GM20431 (cell line): ENCODE data around the gene LRIG3.
"Not testable (repeated sequence)": the region's sequence is repeated elsewhere in the genome, so short reads cannot be mapped to it uniquely, and the experiment has no call there.

Source experiments
- in situ Hi-C: fragments of 300-500 bp; cut with MseI, MboI; formaldehyde crosslinking; loops from one replicate; pipeline ENCODE4 v1.15.0; 2020; ENCODE audit warnings: low sequenced_read_pairs; ENCODE audit not compliant: unreplicated experiment

Gene LRIG3

DNA sequence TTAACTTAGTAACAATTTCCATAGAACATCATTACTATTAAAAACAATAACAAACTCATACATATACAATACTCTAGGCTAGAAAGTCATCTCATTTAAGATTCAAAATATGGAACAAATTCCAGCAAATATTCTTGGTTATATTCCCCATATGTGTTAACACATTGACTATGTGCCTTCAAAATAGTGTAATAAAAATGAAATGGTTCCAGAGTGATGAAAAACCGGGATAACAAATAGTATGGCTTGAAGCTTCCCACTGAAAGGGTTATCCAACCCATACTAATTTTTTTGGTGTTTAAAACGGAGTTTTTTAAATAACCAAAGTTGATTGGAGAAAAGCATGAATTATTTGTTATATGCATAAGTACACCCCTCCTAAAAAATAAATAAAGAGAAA, 5.3 kb downstream of the LRIG3 start:
- in situ Hi-C loops: no loop called here

DNA sequence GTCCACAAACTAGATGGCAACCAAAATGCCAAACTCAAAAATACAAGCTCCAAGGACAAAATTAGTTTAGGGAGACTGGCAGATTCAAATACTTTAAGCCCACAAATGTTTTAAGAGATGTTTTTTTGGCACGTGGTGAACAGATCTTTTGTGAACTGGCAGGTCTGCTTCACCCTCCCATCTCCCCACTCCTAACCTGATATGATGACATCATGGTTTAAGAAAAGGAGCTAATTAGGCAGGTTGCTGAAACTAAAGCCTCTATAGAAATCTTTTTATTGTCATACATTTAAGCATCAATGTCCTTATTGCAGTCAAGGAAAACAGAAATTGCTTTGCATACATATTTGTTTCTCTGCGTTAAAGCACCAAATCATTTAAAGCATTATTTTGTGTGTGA, 5.8 kb downstream of the LRIG3 start:
- in situ Hi-C loops: no loop called here

DNA sequence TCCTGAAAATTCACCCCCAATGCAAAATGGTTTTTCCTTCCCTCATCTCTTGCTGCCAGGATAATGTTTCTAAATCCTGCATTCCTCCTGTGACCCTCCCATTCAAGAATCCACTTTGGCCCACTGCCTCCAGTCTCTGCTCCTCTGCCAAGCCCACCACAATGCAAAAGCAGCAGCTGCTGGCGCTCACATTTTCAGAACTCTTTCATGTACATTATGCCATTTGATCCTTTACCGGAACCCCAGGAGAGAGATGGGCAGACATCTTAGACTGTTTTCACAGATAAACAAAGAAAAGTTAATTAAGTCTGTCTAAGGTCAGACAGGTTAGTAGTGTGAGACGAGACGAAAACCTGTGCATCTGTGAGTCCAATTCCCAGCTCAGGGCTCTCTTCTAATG, 12.9 kb downstream of the LRIG3 start:
- in situ Hi-C loops: no loop called here

DNA sequence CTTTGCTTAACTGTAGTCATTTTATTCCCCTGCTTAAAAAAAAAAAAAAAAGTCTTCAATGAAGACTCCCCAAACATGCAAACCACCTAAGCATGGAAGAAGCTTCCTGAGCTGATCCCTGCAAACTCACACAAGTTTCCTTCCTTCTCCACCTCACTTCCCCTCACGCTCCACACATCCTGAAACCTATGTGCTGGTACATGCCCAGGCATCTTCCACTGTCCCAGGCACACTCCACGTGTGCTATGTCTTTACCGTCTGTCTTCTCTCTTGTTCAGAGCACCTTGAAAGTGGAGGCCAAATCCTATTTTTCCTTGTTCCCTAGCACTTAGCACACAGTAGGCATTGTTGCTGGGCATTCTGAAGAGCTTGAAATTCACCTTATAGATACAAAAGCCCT, 13.4 kb downstream of the LRIG3 start:
- in situ Hi-C loops: no loop called here

DNA sequence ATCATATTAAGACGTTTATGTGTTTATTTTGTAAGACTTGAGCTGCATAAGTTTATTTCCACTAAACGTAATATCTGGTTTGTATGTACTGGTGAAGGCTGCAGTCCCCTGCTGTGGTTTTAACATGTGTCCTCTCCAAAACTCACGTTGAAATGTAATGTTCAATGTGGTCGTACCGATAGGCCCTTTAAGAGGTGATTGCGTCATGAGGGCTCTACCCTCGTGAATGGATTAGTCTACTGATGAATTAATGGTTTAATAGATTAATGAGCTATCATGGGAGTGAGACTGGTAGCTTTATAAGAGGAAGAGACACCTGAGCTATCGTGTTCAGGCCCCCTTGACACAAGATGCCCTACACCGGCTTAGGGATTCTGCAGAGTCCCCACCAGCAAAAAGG, 14.9 kb downstream of the LRIG3 start:
- in situ Hi-C loops: no loop called here

DNA sequence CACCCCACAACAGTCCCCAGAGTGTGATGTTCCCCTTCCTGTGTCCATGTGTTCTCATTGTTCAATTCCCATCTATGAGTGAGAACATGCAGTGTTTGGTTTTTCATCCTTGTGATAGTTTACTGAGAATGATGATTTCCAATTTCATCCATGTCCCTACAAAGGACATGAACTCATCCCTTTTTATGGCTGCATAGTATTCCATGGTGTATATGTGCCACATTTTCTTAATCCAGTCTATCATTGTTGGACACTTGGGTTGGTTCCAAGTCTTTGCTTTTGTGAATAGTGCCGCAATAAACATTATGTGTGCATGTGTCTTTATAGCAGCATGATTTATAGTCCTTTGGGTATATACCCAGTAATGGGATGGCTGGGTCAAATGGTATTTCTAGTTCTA, 17.6 kb downstream of the LRIG3 start:
- in situ Hi-C loops: not testable (repeated sequence)

DNA sequence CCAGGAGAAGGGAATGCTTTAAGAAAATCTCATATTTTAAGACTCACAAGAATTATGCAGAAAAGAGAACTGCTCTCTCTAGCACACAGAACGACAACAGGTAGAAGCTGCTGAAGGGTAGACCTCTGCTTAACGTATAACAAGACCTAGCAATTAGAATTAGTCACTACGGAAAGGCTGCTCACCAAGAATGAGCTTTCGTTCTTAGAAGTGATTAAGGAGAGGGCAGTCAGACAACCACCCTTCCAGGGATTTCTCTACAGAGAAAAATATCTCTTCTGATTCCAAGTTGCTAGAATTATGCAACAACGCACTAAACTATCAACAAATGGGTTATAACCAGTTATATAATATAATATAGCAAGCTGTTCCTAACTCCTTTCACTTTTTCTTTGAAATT, 18.6 kb downstream of the LRIG3 start:
- in situ Hi-C loops: no loop called here

DNA sequence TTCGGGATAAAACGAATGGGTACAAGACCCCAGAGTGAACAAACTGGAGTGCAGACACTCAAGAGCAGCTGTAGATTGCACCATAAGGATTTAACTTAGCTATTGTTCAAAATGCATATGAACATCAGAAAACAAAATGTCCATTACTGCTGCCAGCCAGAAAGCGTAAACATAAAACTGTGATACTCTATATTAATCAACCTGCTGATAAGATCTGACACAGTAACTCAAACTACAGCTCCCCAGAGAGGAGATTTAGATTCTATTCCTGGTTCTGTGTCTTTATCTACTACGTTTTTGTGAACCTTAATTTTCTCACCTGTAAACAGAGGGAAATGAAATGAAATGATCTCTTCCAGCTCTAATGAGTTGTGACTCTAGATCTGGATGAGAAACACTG, 22.3 kb downstream of the LRIG3 start:
- in situ Hi-C loops: no loop called here

DNA sequence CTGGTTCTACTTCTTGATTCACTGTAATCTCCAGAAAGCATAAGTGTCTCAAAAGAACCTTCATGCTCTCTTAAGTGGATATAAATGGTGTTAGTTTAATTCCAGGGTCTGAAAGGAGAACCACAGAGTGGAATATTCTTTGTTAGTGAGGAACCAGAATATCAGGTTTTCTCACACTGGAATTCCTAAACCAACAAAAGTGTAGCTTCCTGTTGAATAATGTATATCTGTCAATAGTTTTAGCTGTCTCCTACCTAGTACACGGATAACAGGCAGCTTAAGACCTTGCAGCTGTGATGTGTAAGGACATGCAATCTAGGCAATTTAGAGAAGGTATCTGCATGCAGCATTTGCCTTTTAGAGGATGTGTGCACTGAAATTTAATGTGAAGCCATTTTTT, 24.0 kb downstream of the LRIG3 start:
- in situ Hi-C loops: no loop called here

DNA sequence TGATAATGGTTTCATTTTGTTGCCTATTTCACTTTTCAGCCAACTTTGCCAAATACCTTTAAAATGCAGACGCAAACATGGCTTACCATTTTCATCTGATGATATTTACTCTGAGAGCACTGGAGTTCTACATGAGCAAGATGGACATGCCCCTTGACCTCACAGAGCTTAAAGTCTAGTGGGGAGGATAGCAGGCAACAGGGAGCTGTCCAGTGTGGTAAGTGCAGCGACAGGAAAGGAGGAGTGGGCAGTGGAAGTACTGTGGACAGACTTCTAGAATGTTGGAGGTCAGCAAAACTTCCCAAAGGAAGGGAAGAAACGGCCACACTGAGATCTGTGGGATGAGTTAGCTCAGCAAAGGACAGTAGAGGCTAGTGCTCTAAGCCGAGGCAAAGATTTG, 25.3 kb downstream of the LRIG3 start:
- in situ Hi-C loops: no loop called here

DNA sequence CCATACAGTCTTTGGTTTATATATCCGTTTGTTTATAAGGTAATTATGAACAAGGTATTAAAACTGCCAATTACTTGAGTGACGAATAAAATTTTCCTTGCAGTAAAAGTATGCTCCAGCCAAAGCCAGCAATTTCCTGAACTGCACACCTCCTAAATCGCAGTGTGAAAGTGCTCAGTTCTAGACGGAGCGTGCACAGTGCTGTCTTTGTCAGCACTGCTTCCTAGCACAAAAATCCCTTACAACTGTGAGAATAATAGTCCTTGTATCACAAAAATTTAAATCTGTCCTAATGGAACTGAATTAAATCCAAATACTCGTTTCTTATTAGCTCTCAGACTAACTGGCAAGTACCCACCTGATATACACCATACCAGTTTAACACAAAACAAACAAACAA, 26.3 kb downstream of the LRIG3 start:
- in situ Hi-C loops: no loop called here

DNA sequence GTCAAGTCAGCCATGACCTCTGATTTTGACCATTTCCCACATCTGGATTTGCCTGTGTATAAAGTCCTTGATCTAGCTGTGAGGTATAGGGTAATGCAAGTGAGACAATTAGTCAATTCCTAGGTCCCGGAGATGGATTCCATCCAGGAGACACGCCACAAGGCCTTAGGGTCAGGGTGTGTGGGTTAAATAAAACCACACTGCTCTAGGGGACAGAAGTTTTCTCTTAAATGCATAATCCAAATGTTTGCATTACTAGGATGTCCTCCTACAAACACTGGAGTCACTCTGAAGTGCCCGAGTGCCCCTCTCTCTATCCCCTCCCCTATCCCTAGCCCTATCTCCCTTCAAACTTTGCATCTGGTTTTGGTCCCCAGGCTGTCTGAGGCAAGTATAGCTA, 26.8 kb downstream of the LRIG3 start:
- in situ Hi-C loops: no loop called here

DNA sequence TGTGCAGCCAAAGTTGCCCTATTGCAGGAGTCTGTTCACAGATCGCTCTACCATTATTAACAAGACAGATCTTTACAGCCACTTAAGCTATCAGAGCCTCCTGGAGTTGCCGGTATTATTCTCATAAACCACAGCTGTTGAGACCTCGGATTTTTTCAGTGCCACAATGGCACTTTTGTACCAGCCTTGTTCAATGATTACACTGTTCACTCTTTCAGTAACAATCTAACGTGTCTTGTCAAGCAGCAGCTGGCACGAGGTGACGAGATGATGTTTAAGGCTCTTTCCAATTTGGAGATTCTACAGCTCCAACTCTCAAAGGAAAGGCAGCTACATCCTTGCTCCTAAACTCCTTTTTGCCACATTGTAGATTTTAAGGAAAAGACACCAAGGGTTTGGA, 30.7 kb downstream of the LRIG3 start:
- in situ Hi-C loops: no loop called here

DNA sequence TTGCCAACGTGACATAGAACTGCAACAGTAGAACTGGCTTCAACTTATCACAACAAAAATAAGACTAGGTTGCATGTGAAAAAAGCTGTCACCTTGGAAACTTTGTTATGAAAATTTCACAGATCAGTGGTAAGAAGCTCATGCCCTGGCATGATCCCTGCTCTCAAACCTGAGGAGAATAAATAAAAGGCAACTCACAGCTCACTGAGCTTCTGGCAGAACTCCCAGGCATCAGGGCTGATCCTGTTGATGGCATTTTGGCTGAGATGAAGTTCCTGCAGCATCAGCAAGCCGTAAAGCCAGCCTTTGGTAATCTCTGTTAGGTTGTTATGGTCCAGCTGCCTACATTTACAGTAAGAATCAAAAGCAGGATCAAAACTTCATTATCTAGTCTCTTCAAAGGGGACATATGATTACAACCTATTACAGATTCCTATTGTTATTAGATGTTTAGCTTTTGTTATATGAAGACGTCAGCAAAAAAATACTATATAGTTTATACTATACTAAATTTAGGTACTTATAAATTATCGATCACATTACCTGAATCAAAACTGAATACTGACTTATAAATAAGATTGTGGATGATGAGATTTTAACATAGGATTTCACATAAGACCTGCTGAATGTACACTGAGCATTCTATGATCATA, 32.0 kb downstream of the LRIG3 start:
- in situ Hi-C loops: no loop called here

DNA sequence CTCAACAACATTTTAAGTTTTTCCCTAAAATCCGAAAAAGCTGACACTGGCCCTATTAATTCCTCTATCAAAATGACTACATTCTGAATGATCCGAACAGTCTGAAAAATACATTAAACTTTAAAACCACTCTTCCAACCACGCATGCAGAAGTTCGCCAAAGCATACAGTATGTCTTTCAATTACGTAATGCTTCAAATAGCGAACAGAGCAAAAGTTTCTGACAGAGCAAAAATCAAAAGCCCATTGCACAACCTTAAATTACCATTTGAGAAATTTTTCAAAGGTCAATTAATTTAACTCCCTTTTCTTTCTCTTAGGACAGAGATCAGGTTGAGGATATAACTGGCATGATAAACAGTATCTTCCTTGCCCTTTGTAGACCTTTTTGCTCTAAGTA, 33.2 kb downstream of the LRIG3 start:
- in situ Hi-C loops: no loop called here

DNA sequence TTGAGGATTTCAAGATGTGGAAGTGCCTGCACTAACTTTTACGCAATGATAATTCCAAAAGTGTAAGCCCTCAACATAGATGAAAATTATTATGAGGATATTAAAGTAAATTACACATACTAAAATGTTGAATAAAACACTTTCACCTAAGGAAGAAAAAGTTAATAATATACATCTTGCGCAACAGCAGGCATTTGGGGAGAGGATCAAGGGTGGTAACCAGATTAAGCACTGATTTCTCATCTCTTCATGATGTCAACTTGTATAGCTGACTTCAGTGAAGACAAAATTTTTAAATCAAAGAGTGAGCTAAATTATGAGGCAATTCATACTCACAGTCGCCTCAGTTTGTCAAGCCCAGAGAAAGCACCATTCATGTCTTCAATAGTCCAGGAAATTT, 33.8 kb downstream of the LRIG3 start:
- in situ Hi-C loops: no loop called here

DNA sequence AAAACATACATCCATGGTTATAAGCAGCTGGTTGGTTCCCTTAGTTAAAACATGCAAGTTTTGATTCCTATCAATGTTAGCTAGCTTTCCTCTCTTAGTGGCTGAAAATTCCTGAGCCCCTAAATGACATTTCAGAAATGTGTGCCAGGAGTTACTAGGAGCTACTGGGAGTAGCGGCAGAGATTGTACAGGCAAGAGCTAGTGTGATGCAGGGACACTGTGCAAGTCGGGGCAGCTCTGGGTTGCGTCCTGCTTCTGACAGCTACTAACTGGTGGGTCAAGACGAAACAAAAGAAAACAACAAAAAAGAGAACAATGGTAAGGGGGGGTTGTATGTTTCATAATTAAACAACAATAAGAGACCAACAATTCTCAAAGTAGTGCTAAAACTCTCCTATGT, 35.4 kb downstream of the LRIG3 start:
- in situ Hi-C loops: no loop called here

DNA sequence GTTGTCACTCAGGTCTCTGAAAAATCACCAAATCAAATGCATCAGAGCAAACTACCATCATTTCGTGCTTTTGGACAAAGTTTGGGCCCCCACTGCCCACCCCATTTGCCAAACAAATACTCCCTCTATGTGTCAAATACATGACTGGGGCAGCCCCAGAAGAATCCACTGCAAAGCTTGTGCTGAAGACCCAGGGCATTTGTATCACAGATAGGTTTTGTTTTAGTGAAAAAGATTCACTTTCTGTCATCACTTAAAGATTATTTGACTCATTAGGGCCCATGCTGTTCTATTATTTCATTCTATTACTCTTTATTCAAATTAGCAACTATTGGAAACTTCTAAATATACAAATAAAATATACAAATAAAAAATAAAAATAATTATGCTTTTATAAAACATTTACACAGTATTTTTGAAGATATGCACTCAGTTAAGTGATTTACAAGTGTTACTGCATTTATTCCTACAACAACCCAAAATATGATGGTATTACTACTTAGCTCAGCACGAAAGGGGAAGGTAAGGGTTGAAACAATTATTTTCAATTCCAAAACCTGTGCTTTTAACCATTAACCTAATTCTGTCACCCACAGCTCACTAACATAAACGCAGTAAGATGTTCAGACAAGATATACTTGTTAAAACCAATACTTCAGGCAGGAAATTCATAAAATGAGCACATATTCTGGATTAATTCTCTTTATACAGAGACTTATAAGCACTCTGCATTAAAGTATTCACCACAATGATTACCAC, 36.5 kb downstream of the LRIG3 start:
- in situ Hi-C loops: no loop called here

DNA sequence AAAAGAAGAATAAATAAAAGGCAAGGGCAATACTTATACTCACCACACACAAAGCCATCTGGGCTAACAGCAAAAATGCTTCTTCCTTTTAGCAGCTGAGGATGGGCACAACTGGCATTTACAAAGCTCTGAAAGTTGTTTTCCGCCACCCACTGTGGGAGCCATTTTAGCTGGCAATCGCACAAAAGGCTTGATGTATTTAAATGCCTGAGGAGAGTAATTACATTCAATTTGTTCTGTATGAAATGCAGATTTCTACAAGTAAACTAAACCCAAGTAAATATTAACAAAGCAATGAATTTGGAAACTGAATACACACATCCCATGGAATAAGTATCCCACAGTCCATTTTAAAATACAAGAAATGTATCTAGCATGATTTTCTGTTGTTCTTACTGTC, 37.5 kb downstream of the LRIG3 start:
- in situ Hi-C loops: no loop called here

DNA sequence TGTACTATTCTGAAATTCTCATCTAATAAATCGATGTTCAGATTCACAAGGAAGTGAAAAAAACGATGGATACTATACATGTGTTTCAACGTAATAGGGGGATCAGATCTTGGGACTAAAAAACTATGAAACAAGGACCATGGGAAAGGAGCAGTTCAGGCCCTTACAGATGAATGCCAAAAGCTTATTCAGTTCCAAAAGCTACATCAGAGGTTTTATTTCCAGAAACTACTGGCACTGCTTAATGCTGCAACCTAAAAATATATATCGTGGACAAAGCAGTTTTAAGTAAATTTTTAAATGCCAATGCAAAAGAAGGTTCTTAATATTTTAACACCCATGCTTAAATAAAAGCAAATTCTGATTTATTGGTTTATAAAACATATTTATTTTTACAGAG, 38.5 kb downstream of the LRIG3 start:
- in situ Hi-C loops: no loop called here

DNA sequence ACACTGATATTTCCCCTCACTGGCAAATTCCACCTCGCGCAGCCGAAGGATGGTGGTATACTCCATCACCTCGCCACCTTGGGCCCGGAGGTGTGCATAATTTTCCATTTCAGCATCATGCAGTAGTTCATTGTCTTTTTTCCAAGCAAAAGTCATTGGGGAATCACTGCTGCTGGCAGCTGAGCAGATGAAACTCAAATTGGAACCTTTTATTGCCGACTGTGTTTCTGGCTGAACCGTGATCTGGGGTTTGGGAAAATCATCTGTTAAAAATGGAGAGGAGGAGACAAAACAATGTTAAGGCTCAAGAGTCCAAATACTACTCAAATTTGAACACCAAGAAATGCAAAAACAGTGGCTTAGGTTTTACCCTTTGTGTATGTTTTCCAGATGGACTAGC, 39.7 kb downstream of the LRIG3 start:
- in situ Hi-C loops: no loop called here

DNA sequence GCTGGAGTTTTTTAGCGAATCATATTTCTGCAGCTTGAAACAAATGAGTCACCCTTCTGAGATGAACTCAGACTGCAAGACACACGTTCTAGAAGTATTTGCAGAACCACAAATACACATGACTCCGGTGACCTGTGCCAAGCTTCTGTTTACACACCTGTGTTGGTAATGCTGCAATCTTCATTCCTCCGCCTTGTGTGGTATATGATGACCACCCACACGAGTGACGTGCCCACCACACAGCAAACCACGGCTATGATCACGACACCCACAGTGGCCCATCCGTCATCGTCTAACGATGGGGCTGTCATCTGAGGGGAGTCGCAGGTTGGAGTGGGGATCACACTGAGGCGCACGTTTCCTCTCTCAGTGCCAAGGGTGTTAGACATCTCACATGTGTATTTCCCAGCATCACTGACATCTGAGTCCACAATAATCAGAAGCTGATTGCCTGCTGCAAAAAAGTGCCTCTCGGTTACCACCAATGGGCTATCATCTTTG, 43.0 kb downstream of the LRIG3 start:
- in situ Hi-C loops: no loop called here
